ENCODE results near the gene SOX2. TPM values are rescaled to one million over a fixed set of nuclear protein-coding genes. Genes with fewer than 3 reads are reported as not detected.

Gene SOX2
- total RNA-seq = not detected in 2 replicates

GRCh38 chr3:181711325-181712135, at the start of gene SOX2:
SOX2 (plus strand) TSS chr3:181711925; CDS start chr3:181712361, 436 bp downstream.
- intact Hi-C loops (cut with micrococcal nuclease) = loop anchor here (5.0 kb wide), 1 partner anchor 1674 kb away; the partner anchor contains the start of gene PEX5L

DNA sequence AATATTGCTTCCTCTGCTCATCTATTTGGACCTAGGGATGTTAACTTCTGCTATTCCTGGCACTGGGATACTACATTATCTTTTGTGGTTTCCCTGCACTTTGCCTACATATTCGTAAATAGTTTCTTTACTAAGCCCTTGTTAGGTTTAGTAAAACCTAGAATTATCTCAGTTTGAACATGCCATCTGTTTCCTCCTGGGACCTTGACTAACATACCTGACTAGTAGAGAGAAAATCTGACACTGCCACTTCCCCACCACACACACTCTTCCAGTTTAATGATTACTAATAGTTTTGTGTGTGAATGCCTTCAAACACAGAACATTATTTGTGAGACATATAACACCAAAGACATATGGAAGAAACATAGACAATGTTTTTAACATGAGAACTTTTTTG, 28.2 kb upstream of the SOX2 start:
- intact Hi-C loops (cut with micrococcal nuclease) = no loop called here

DNA sequence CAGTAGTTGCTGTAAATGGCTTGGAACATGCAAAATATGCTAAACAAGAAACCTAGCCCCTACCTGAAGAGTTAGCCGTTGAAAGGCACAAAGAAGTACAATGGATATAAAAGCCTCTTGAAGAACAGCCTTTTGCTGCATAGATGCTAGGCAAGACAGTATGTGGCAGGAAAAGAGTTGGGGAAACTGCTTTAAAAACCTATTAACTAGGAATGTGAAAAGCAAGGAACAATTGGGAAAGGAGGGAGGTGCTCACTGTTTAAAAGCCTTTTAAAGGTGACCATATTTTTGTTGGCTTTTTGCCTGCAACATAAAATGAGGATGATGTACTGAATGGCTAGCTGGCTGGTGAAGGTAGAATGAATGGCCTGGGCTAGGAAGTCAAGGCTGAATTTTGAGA, 24.5 kb upstream of the SOX2 start:
- intact Hi-C loops (cut with micrococcal nuclease) = no loop called here

DNA sequence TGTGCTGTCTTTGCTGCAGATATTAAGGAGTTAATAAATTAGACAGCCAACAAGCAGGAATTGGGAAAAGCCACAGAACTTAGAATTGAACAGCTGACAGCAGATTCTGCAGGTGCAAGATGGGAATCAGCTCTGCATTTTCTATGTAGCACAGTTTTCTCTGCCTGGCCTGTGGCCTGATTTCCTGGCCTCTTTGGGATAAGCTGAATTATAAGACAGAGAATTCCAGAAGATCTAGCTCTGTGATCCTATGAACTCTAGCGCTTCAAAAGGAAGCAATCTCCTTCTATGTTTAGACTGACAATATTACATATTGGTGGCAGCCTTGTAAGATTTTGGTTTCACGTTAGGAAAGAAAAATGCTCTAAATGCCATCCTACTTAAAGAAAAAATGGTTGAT, 24.0 kb upstream of the SOX2 start:
- intact Hi-C loops (cut with micrococcal nuclease) = no loop called here

- intact Hi-C loops (cut with micrococcal nuclease) = no loop called here
Measured at GRCh38 chr3:181689546-181689945, 22.2 kb upstream of the SOX2 start.

DNA sequence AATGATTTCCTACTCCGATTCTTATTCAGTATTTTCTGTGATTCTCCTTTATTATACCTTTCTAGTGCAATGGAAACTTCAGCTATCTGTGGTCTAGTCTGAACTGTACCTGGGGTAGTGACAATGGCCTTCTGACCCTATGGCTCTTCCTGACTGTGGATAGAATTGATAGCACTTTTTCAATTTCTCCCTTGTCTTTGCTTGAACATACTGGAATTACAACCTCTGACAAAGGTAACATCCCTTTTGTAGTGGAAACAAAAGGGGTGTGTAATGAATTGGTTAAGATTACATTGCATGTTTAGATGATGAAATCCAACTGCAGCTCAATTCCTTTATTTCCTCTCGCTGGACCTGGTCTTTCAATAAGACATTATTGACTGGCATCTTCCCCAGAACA, 21.0 kb upstream of the SOX2 start:
- intact Hi-C loops (cut with micrococcal nuclease) = no loop called here

DNA sequence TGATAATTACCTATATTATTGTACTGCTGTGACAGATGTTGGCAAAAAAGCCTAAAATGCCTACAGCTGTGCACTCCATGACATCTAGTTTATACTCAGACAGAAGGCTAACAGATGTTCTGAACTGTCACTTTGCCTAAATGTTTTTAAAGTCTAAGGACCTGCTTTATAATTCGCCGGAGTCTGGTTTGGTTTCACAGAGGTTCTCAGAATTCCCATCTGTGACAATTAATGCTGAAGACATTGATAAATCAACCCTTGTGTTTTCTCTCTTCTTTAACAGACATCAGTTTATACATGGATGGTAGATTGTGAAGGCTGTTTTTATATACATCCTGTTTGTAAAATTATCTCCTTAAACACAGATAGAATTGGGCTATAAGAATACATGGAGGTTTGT, 19.8 kb upstream of the SOX2 start:
- intact Hi-C loops (cut with micrococcal nuclease) = no loop called here

GRCh38 chr3:181692311-181693145, 19.2 kb upstream of the SOX2 start:
- intact Hi-C loops (cut with micrococcal nuclease) = no loop called here

GRCh38 chr3:181693280-181693679, 18.4 kb upstream of the SOX2 start:
- intact Hi-C loops (cut with micrococcal nuclease) = no loop called here

DNA sequence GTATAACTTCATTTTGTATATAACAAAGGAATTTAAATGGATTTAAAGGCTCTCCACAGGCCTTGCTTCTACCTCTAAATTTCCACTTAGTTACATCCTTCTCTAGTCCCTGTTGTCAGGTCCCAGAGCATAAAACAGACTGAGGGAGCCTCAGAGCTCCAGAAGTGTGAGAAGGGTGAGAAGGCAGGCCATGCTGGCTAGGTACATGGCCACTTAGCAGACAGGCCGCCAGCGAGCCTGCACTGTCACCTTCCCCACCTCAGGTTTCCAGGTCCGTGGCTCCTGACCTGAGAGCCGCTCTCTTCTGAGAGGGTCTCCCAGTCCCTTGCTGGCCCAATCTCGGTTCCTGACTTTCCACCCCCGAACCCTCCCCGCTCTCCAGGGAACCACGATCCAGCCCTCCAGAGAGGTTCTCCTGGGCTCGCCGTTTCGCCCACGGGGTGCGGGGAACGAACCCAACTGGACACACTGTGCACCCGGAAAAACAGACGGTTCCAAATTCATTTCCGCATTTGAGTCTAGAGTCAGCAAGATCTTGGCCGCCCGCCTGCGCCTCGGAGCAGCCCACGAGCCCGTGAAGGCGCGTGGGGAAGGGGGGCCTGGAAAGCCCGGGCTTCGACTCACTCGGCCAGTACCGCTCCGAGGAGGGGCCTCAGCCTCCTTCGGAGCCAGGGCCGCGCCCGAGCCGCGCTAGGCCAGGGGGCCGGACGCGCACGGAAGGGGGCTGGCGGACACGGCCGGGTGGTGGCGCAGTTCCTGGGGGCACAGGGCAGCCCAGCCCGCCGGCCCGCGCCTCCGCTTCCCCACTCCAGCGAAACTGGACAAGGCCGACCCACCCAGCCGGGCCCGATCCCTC, 16.7 kb upstream of the SOX2 start:
- intact Hi-C loops (cut with micrococcal nuclease) = no loop called here

DNA sequence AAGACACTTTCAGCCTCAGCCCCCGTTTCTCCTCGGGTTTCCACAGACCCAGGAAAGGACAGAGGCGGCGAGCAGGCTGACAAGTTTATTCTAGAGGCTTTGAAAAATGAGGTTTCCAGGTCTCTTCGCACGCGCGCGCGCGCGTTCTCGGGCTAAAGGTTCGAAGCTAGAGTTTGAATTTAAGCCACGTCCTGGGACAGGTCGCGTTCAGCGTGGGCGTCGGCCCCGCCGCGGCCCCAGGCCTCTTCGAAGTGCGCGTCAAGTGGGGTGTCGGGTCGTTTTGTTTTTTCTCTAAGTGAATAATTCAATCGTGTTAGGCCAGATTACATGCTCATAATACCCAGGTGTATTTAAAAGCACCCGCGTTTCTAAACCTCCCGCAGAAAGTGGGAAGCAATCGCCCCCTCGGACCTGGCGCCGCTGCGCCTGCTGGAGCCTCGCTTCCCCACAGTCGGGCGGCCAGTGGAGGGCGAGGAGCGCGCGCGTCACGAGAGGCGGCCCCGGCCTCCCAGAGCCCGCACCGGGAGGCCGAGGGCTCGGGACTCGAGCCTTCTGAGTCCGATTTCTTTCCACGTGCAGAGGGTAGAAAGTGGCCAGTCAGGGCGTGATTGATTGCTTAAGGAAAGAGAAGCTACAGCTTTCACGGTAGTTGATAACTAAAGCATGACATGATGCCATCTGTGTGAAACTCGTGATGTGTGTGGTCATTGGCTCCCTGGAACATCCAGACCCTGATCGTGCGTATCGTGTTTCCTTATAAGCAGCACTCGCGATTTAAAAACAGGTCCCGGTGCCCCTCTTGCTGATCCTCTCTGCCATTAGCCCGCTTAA, 15.8 kb upstream of the SOX2 start:
- intact Hi-C loops (cut with micrococcal nuclease) = loop anchor here (2.0 kb wide), 1 partner anchor 485 kb away; no protein-coding TSS in a partner anchor

GRCh38 chr3:181696626-181697230, 15.0 kb upstream of the SOX2 start:
- intact Hi-C loops (cut with micrococcal nuclease) = loop anchor here (2.0 kb wide), 1 partner anchor 486 kb away; no protein-coding TSS in a partner anchor

GRCh38 chr3:181698263-181698954, 13.3 kb upstream of the SOX2 start:
- intact Hi-C loops (cut with micrococcal nuclease) = no loop called here

GRCh38 chr3:181699171-181699903, 12.4 kb upstream of the SOX2 start:
- intact Hi-C loops (cut with micrococcal nuclease) = no loop called here

DNA sequence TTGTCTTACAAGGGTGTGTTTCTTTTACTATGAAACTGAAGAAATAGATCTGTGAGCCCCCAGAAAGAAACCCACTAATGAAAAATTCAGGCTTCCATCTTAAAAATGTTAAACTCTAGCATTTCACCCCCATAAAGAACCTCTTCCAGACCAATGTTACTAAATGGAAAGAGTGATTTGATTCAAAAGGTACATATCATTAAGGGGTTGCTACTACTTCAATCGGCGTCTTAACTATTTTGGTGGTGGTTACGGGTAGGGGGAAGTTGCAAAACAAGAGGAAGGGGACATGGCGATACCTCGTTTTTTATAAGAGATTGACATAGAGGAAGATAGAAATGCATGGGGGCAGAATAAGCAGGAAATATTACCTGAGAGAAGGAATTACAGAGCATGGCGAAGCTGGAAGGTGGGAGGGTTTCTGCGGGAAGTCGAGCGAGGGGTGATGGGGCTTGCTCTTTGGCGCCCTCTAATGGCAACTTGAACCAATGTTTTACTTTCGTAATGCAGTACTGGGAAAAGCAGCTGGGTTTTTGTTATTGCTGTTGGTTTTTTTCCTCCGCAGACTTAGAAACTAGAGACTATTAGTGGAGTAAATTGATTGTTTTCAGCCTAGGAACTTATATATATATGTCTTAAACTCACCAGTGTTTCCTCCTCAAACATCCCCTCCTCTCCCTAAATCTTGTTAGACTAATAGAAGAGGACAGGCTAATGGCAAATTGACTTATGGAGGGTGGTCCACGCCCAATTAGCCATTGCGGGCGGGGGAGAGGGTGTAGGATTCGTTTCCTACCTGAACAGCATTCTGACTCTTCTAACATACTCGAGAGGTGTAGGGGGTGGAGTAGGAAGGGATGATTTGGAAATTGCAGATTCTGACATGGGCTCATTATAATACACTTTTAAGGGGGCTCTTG, 11.3 kb upstream of the SOX2 start:
- intact Hi-C loops (cut with micrococcal nuclease) = loop anchor here (1.0 to 10.0 kb wide), 7 partner anchors 9 to 1946 kb away; partner anchors contain the start of gene TTC14

- intact Hi-C loops (cut with micrococcal nuclease) = loop anchor here (2.0 to 10.0 kb wide), 5 partner anchors 14 to 1946 kb away; partner anchors contain the start of gene TTC14
Measured at GRCh38 chr3:181701096-181701495, 10.6 kb upstream of the SOX2 start.

Measured in T-helper 1 cell treated with Interleukin-12 subunit alpha and Interleukin-12 subunit beta and Interleukin-4 antibody, amounts not matched to agents 30 ng/mL and 1 ng/mL, for 36 hours (primary cell).